ENCODE measurements around the gene BRCA2.

BRCA2 gene

GRCh38 chr13:32378012-32378411 is 62.7 kb downstream of the BRCA2 start:
- peaks cover 31% of the 10 kb centered on the region; the same call in 1 of the 2 replicates for H3K36me3 ChIP-seq (ENCODE audit: low read length)
- no peaks in the 10 kb centered on the region for H3K27me3 ChIP-seq (ENCODE audit: low read length)
- H4K20me1 ChIP-seq (ENCODE audit: low read depth, low read length): no peaks in the 10 kb centered on the region
- no peaks in the 10 kb centered on the region for H3K9me2 ChIP-seq (replicated peaks; ENCODE audit: insufficient read depth, low read length)
- no peak overlapping the region for H2AFZ ChIP-seq (ENCODE audit: low read depth, low read length, severe bottlenecking)
- no peak overlapping the region for H3K4me2 ChIP-seq (ENCODE audit: low read depth, low read length, poor library complexity, severe bottlenecking)
- no peak overlapping the region for H3K9ac ChIP-seq (ENCODE audit: low read length)
- no peaks in the 10 kb centered on the region for H3K9me3 ChIP-seq (ENCODE audit: insufficient read depth, low read length)
- H3K27ac ChIP-seq (ENCODE audit: low read depth, low read length): no peak overlapping the region
- no peaks in the 10 kb centered on the region for H3K79me2 ChIP-seq (ENCODE audit: insufficient read depth, low read length)
- H3K4me3 ChIP-seq (ENCODE audit: insufficient read depth, low read length, poor library complexity, severe bottlenecking): no peak overlapping the region
- TF ChIP-seq, protein P1, sequence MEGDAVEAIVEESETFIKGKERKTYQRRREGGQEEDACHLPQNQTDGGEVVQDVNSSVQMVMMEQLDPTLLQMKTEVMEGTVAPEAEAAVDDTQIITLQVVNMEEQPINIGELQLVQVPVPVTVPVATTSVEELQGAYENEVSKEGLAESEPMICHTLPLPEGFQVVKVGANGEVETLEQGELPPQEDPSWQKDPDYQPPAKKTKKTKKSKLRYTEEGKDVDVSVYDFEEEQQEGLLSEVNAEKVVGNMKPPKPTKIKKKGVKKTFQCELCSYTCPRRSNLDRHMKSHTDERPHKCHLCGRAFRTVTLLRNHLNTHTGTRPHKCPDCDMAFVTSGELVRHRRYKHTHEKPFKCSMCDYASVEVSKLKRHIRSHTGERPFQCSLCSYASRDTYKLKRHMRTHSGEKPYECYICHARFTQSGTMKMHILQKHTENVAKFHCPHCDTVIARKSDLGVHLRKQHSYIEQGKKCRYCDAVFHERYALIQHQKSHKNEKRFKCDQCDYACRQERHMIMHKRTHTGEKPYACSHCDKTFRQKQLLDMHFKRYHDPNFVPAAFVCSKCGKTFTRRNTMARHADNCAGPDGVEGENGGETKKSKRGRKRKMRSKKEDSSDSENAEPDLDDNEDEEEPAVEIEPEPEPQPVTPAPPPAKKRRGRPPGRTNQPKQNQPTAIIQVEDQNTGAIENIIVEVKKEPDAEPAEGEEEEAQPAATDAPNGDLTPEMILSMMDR (IDR thresholded peaks at IDR 0.05; ENCODE audit: insufficient read depth, low read length, poor library complexity, severe bottlenecking): no peak
- TF ChIP-seq EZH2phosphoT487 (conservative IDR thresholded peaks at IDR 0.05; ENCODE audit: low read length): no peak
- peaks cover 6% of the 10 kb centered on the region; the same call in 1 of the 2 replicates for H3F3A ChIP-seq (ENCODE audit: insufficient read depth)

- no peaks in the 10 kb centered on the region for H3K9me2 ChIP-seq (replicated peaks; ENCODE audit: insufficient read depth, low read length)
- no peaks in the 10 kb centered on the region for H3K79me2 ChIP-seq (ENCODE audit: insufficient read depth, low read length)
- no peak overlapping the region for H3K4me2 ChIP-seq (ENCODE audit: low read depth, low read length, poor library complexity, severe bottlenecking)
- H3K4me3 ChIP-seq (ENCODE audit: insufficient read depth, low read length, poor library complexity, severe bottlenecking): no peak overlapping the region
- H3K9me3 ChIP-seq (ENCODE audit: insufficient read depth, low read length): no peaks in the 10 kb centered on the region
- no peak overlapping the region for H3K9ac ChIP-seq (ENCODE audit: low read length)
- H3K27me3 ChIP-seq (ENCODE audit: low read length): no peaks in the 10 kb centered on the region
- H4K20me1 ChIP-seq (ENCODE audit: low read depth, low read length): no peaks in the 10 kb centered on the region
- no peak overlapping the region for H3K27ac ChIP-seq (ENCODE audit: low read depth, low read length)
- peaks cover 26% of the 10 kb centered on the region; the same call in 1 of the 2 replicates for H3K36me3 ChIP-seq (ENCODE audit: low read length)
- no peak overlapping the region for H2AFZ ChIP-seq (ENCODE audit: low read depth, low read length, severe bottlenecking)
- peaks cover 6% of the 10 kb centered on the region; the same call in 1 of the 2 replicates for H3F3A ChIP-seq (ENCODE audit: insufficient read depth)
- TF ChIP-seq EZH2phosphoT487 (conservative IDR thresholded peaks at IDR 0.05; ENCODE audit: low read length): no peak
- TF ChIP-seq, protein P1 (IDR thresholded peaks at IDR 0.05; ENCODE audit: insufficient read depth, low read length, poor library complexity, severe bottlenecking): no peak
Measured at GRCh38 chr13:32381539-32381938, 66.2 kb downstream of the BRCA2 start.

GRCh38 chr13:32383836-32384618 is 68.7 kb downstream of the BRCA2 start:
- no peak overlapping the region for H3K27ac ChIP-seq (ENCODE audit: low read depth, low read length)
- no peaks in the 10 kb centered on the region for H3F3A ChIP-seq (ENCODE audit: insufficient read depth)
- no peak overlapping the region for H3K4me3 ChIP-seq (ENCODE audit: insufficient read depth, low read length, poor library complexity, severe bottlenecking)
- H3K9ac ChIP-seq (ENCODE audit: low read length): no peak overlapping the region
- H3K9me2 ChIP-seq (replicated peaks; ENCODE audit: insufficient read depth, low read length): no peaks in the 10 kb centered on the region
- H3K27me3 ChIP-seq (ENCODE audit: low read length): no peaks in the 10 kb centered on the region
- H3K36me3 ChIP-seq (ENCODE audit: low read length): peaks cover 20% of the 10 kb centered on the region; the same call in 1 of the 2 replicates
- no peaks in the 10 kb centered on the region for H3K79me2 ChIP-seq (ENCODE audit: insufficient read depth, low read length)
- no peak overlapping the region for H2AFZ ChIP-seq (ENCODE audit: low read depth, low read length, severe bottlenecking)
- H3K9me3 ChIP-seq (ENCODE audit: insufficient read depth, low read length): no peaks in the 10 kb centered on the region
- H4K20me1 ChIP-seq (ENCODE audit: low read depth, low read length): no peaks in the 10 kb centered on the region
- TF ChIP-seq, protein P1 (IDR thresholded peaks at IDR 0.05; ENCODE audit: insufficient read depth, low read length, poor library complexity, severe bottlenecking): no peak
- TF ChIP-seq EZH2phosphoT487 (conservative IDR thresholded peaks at IDR 0.05; ENCODE audit: low read length): no peak
- H3K4me2 ChIP-seq (ENCODE audit: low read depth, low read length, poor library complexity, severe bottlenecking): no peak overlapping the region

Measured in SU-DHL-6 (cell line).